Aorta (tissue), 5 donors: ENCODE measurements around the gene DND1. TPM values are rescaled to one million over a fixed set of nuclear protein-coding genes. Genes with fewer than 3 reads are reported as not detected.
"Not testable (repeated sequence)": the region's sequence is repeated elsewhere in the genome, so short reads cannot be mapped to it uniquely, and the experiment has no call there.

Experiments used
- ATAC-seq: fragments of 200-7000 bp; cut with Tn5 transposase; one replicate; pipeline ENCODE4 v1.9.1; 2022; ENCODE audit warnings: moderate library complexity; ENCODE audit not compliant: low FRiP score
- DNase-seq, 2 donors: peaks; one replicate each; pipeline ENCODE4 v3.0.0-alpha.2; 2020
- H3K27ac ChIP-seq, 2 donors: one replicate each; pipeline ENCODE4 v1.5.1; 2013; ENCODE audit warnings: low read length in 2 of 2, mild to moderate bottlenecking in 2 of 2, moderate library complexity in 2 of 2, control low read depth in 1 of 2, inconsistent platforms in 1 of 2, low read depth in 1 of 2
- H3K27me3 ChIP-seq, 2 donors: one replicate each; pipeline ENCODE4 v1.6.1; 2013; ENCODE audit warnings: control low read depth in 1 of 2, low read length in 1 of 2, mild to moderate bottlenecking in 1 of 2, moderate library complexity in 1 of 2; ENCODE audit not compliant: insufficient read depth in 2 of 2, control insufficient read depth in 1 of 2
- H3K36me3 ChIP-seq, 2 donors: one replicate each; pipeline ENCODE4 v1.6.1; 2013; ENCODE audit warnings: control low read depth in 1 of 2, low read length in 1 of 2, mild to moderate bottlenecking in 1 of 2; ENCODE audit not compliant: insufficient read depth in 2 of 2, control insufficient read depth in 1 of 2
- H3K4me1 ChIP-seq, 2 donors: one replicate each; pipeline ENCODE4 v1.6.1; 2013; ENCODE audit warnings: low read length in 2 of 2, control low read depth in 1 of 2, mild to moderate bottlenecking in 1 of 2, moderate library complexity in 1 of 2; ENCODE audit not compliant: insufficient read depth in 2 of 2, control insufficient read depth in 1 of 2
- H3K4me3 ChIP-seq, 2 donors: one replicate each; pipeline ENCODE4 v1.5.1; 2013; ENCODE audit warnings: low read length in 2 of 2, control low read depth in 1 of 2, mild to moderate bottlenecking in 1 of 2
- H3K9me3 ChIP-seq: one replicate; pipeline ENCODE4 v1.6.1; 2013; ENCODE audit warnings: mild to moderate bottlenecking, low read length; ENCODE audit not compliant: control insufficient read depth
- WGBS, 2 donors: extraction: QIAGEN DNeasy Blood & Tissue Kit; methylation state at CpG; one replicate each; pipeline ENCODE4 v1.1.7; 2013; 5-methylcytosine and 5-hydroxymethylcytosine counted together
- intact Hi-C, 2 donors: fragments of 100-400 bp; cut with DNase I; formaldehyde crosslinking; loops; one replicate each; pipeline versions ENCODE4 v1.14.2 to v1.15.0; 2022
- long read RNA-seq, 2 donors: library from polyadenylated mRNA; unstranded; transcript quantifications; one replicate each; pipeline ENCODE4 v2.0.0, GENCODE V29; 2020 to 2021
- polyA plus RNA-seq, 2 donors: library from polyadenylated mRNA; stranded (reverse); fragments of 200-250 nt; gene quantifications; one replicate each; pipeline ENCODE4 v1.2.3, GENCODE V29; 2013
- total RNA-seq, 2 donors: library from RNA; stranded (reverse); fragmentation: NEBNext Ultra II Directional; extraction: Animal tissue kit (Norgen Biotek cat#: 25700); gene quantifications; one replicate each; pipeline ENCODE4 v1.2.1, GENCODE V29; 2021
- donor health status: healthy with polysubstance abuse.
- donor health status: Bipolar disorder and iron deficiency.
- donor health status: DM: no; HTN: no; CAD: no.
- donor health status: DM: no; HTN: no; CAD: no.
- donor health status: DM: yes; HTN: yes; CAD: no.

Gene DND1
- total RNA-seq (1 to 10 TPM in 1 of 2 donors, under 1 TPM in 1; 0.84 to 1.3 TPM), polyA plus RNA-seq (1 to 10 TPM in 1 of 2 donors, not detected in 1; 2.1 TPM)
- long read RNA-seq, donor 1, partial matches to known transcripts: 0 of 2 reads
- long read RNA-seq, donor 1, other reads (novel, unspliced or antisense): 2 of 2 reads
- long read RNA-seq, donor 2, partial matches to known transcripts: 0 of 3 reads
- long read RNA-seq, donor 2, other reads (novel, unspliced or antisense): 3 of 3 reads

- H3K9me3 ChIP-seq: no peaks in the 10 kb centered on the region
- H3K27me3 ChIP-seq: no peaks in the 10 kb centered on the region
- no peak within 1 kb of the TSS for H3K4me3 ChIP-seq
- intact Hi-C loops: no loop called here
- H3K36me3 ChIP-seq: peaks cover 0 to 16% of the 10 kb centered on the region in 2 donors
- no peak within 1 kb of the TSS for H3K27ac ChIP-seq
- ATAC-seq (peak; percentile 4), DNase-seq (no peak)
- 81% methylated on average over 32 to 45 of the region's 45 CpGs for WGBS, 2 donors
- H3K4me1 ChIP-seq: no peaks in the 10 kb centered on the region
These were observed at the start of gene DND1 for GRCh38 chr5:140673187-140673976. TSS of gene DND1 (minus strand) at chr5:140673576. CDS start at chr5:140673542, 34 bp downstream.

GRCh38 chr5:140721395-140721794, 48.0 kb upstream of the DND1 start:
- H3K27ac ChIP-seq, H3K27me3 ChIP-seq, H3K9me3 ChIP-seq, H3K4me1 ChIP-seq, H3K36me3 ChIP-seq, intact Hi-C loops, DNase-seq, ATAC-seq, H3K4me3 ChIP-seq: not testable (repeated sequence)
- 80 to 83% methylated on average over 5 of the region's 5 CpGs for WGBS, 2 donors

- 55 to 59% methylated on average over 6 of the region's 6 CpGs for WGBS, 2 donors
- not testable (repeated sequence) for ATAC-seq
These were observed 47.4 kb upstream of the DND1 start for GRCh38 chr5:140720738-140721137.

DNA sequence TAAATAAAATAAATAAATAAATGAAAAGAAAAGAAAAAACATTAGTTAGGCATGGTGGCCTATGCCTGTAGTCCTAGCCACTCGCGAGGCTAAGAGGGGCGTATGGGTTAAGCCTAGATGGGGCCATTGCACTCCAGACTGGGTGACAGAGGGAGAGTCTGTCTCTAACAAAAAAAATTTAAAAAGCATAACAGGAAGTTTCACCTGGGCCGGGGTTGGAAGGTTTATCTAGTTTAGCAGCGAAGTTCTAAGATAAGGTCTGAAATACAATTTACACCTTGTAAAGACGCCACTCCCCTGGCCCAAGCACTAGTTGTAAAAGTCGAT, 44.9 kb upstream of the DND1 start:
- WGBS, 2 donors: 87 to 90% methylated on average over 7 of the region's 7 CpGs
- Histone ChIP-seq H3K4me3 (no peak overlapping the region), H3K9me3 (no peaks in the 10 kb centered on the region), H3K36me3 (no peaks in the 10 kb centered on the region), H3K27ac (no peak overlapping the region), H3K27me3 (no peaks in the 10 kb centered on the region), H3K4me1 (no peaks in the 10 kb centered on the region)
- ATAC-seq (peak; percentile 19), DNase-seq (no peak)
- intact Hi-C loops: loop anchor here in 1 of 2 donors (10.0 kb wide), 1 partner anchor 313 kb away; the partner anchor contains the start of gene ANKHD1

More at GRCh38 chr5:140720738-140721137, 47.4 kb upstream of the DND1 start:
- DNase-seq, H3K4me1 ChIP-seq, H3K27me3 ChIP-seq, H3K27ac ChIP-seq, intact Hi-C loops, H3K36me3 ChIP-seq, H3K9me3 ChIP-seq, H3K4me3 ChIP-seq: not testable (repeated sequence)

GRCh38 chr5:140716238-140716637, 42.9 kb upstream of the DND1 start:
- H3K4me1 ChIP-seq, H3K4me3 ChIP-seq, DNase-seq, H3K27me3 ChIP-seq, ATAC-seq, H3K27ac ChIP-seq, H3K36me3 ChIP-seq, H3K9me3 ChIP-seq: not testable (repeated sequence)
- intact Hi-C loops: loop anchor here in 1 of 2 donors (10.0 kb wide), 1 partner anchor 311 kb away; the partner anchor contains the start of gene ANKHD1
- WGBS, 2 donors: 92 to 93% methylated on average over 2 of the region's 2 CpGs

- H3K27ac ChIP-seq: no peak overlapping the region
- H3K27me3 ChIP-seq: no peaks in the 10 kb centered on the region
- H3K4me3 ChIP-seq: no peak overlapping the region
- intact Hi-C loops: loop anchor here in 1 of 2 donors (5.0 to 10.0 kb wide), 2 partner anchors 309 to 341 kb away; partner anchors contain the start of gene ANKHD1
- ATAC-seq (no peak), DNase-seq (no peak)
- 80 to 91% methylated on average over 1 of the region's 1 CpG for WGBS, 2 donors
- no peaks in the 10 kb centered on the region for H3K9me3 ChIP-seq
- H3K36me3 ChIP-seq: no peaks in the 10 kb centered on the region
- no peaks in the 10 kb centered on the region for H3K4me1 ChIP-seq
These were observed 40.3 kb upstream of the DND1 start for GRCh38 chr5:140713562-140714094.

DNA sequence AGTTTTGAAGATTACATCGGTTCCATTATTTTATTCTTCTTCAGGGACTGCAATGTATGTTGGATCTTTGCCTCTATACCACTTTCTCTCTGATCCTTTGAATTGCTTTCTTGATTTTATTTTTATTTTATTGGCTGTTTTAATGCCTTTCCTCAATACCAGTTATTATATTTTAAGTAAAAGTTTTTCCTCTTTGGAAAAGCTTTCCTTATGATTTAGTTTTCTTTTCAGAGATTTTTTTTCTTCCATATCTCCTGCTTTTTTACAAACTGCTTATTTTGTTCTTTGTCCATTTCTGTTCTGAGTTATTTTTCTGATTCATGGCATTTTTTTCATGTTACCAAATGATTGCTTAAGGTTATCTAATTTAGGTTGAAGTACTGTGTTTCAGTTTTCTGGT, 38.4 kb upstream of the DND1 start:
- WGBS, 2 donors: 88 to 89% methylated on average over 1 of the region's 1 CpG

DNA sequence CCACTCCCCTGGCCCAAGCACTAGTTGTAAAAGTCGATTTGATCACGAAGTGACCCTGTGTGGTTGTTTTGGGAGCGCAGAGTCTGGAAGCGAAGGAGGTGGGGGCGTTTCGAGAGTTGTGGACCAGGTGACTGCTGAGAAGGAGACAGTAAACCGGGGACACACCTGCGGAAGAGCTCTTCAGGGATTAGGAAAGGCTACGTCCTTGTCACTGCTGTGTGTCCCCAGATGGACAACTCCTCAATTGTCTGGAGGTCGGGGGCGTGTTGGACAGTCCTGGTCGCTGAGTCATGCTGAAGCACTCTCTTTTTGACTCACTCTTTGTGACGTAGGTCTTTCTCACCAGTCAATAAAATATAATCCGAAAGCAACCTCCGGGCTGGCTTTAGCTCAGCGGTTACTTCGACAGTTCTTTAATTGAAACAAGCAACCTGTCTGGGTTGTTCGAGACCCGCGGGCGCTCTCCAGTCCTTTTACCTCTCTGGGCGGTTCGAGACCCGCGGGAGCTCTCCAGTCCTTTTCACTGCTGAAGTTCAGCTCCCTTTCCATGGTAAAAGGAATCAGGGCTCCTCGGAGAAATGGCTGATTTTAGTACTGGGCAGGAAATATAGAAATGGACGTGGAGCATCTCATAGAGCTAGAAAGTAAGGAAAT, 37.6 kb upstream of the DND1 start:
- intact Hi-C loops: loop anchor here in 1 of 2 donors (1.0 to 10.0 kb wide), 3 partner anchors 20 to 339 kb away; partner anchors contain the start of genes ANKHD1, HARS1 and HARS2
- DNase-seq: peak; percentile 93 to 95
- H3K9me3 ChIP-seq: no peaks in the 10 kb centered on the region
- H3K4me3 ChIP-seq: peak overlapping the region; percentile 30 to 62
- H3K36me3 ChIP-seq: no peaks in the 10 kb centered on the region
- peak; percentile 96 for ATAC-seq
- H3K4me1 ChIP-seq: no peaks in the 10 kb centered on the region
- H3K27ac ChIP-seq: peak overlapping the region; percentile 1 to 89
- WGBS, 2 donors: 0 to 1% methylated on average over 27 of the region's 27 CpGs
- H3K27me3 ChIP-seq: no peaks in the 10 kb centered on the region

More for the DNA sequence above, 38.4 kb upstream of the DND1 start:
- Histone ChIP-seq H3K27me3 (no peaks in the 10 kb centered on the region), H3K9me3 (no peaks in the 10 kb centered on the region), H3K4me3 (no peak overlapping the region), H3K27ac (no peak overlapping the region), H3K36me3 (no peaks in the 10 kb centered on the region), H3K4me1 (no peaks in the 10 kb centered on the region)
- ATAC-seq (no peak), DNase-seq (no peak)
- intact Hi-C loops: loop anchor here in 1 of 2 donors (1.0 to 10.0 kb wide), 3 partner anchors 20 to 339 kb away; partner anchors contain the start of genes ANKHD1, HARS1 and HARS2
